Gastrocnemius medialis (tissue), 4 donors: ENCODE results near the gene HLA-DOB.

ENCODE experiments used
- POLR2A ChIP-seq, 2 donors: fragments of 450-650 bp; IDR thresholded peaks; one replicate each; pipeline ENCODE4 v1.6.1; 2017; ENCODE audit warnings: antibody characterized with exemption in 2 of 2, mild to moderate bottlenecking in 2 of 2, moderate library complexity in 2 of 2
- TF ChIP-seq, protein P1 (sequence below), 5 experiments: fragments of 450-650 bp in 3 of 5; fragments of 200-600 bp in 2 of 5; sonication (generic) in 2 of 5; IDR thresholded peaks in 4 of 5; conservative IDR thresholded peaks in 1 of 5; 1 replicate in 4 of 5; 2 replicates in 1 of 5; pipeline ENCODE4 v1.5.1; 2016 to 2019; ENCODE audit warnings: antibody characterized with exemption in 5 of 5, mild to moderate bottlenecking in 3 of 5, moderate library complexity in 3 of 5

DNA sequence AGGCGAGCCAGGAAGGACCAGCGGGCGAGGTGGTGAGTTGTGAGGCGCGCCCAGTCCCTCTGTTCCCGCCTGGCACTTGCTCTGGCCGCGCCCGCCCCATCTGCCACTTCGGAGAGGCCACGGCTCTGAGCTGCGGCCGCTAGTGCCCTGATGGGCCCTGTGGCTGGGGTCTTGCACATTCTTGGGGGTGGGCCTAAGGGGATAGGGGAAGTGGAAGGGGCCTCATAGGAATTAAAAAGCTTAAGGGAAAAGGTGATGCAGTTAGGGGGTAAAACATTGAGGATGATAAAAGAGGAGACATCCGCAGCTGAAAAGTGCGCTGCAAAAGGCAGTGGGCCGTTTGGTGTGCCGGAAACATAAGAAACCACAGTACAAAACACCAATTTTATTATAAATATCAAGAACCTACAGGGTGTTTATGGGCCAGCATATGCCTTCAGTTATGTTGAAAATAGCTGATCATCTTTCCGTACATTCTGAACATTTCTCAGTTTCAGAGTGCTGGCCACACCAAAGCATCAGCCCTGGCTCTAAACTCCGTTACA is 28.1 kb upstream of the HLA-DOB start:
- TF ChIP-seq, protein P1, sequence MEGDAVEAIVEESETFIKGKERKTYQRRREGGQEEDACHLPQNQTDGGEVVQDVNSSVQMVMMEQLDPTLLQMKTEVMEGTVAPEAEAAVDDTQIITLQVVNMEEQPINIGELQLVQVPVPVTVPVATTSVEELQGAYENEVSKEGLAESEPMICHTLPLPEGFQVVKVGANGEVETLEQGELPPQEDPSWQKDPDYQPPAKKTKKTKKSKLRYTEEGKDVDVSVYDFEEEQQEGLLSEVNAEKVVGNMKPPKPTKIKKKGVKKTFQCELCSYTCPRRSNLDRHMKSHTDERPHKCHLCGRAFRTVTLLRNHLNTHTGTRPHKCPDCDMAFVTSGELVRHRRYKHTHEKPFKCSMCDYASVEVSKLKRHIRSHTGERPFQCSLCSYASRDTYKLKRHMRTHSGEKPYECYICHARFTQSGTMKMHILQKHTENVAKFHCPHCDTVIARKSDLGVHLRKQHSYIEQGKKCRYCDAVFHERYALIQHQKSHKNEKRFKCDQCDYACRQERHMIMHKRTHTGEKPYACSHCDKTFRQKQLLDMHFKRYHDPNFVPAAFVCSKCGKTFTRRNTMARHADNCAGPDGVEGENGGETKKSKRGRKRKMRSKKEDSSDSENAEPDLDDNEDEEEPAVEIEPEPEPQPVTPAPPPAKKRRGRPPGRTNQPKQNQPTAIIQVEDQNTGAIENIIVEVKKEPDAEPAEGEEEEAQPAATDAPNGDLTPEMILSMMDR (IDR thresholded peaks at IDR 0.05 in 4 of 5, conservative IDR thresholded peaks at IDR 0.05 in 1 of 5), result no peak
- no peak for TF ChIP-seq POLR2A (IDR thresholded peaks at IDR 0.05)
